Measurements from ENCODE around the gene STIM1.

GRCh38 chr11:4094348-4095291, 239.2 kb downstream of the STIM1 start, which contains the start of gene RRM1:
- no peak for TF ChIP-seq EZH2 (IDR thresholded peaks at IDR 0.05)
- peak; percentile 92 for TF ChIP-seq POLR2AphosphoS5 (IDR thresholded peaks at IDR 0.05; ENCODE audit: borderline replicate concordance, low read depth, low read length)
